Neural cell (in vitro differentiated cells): ENCODE measurements around the gene WDR11.

Source experiments
- CTCF ChIP-seq: fragments of 450-650 bp; IDR thresholded peaks from 2 replicates; pipeline ENCODE4 v1.5.1; 2014; ENCODE audit warnings: antibody characterized with exemption, mild to moderate bottlenecking, moderate library complexity; ENCODE audit not compliant: poor library complexity, severe bottlenecking
- EZH2 ChIP-seq: fragments of 200-600, 300-800 bp; shearing (Covaris generic), sonication (generic); IDR thresholded peaks from 2 replicates; pipeline ENCODE4 v1.6.1; 2014; ENCODE audit warnings: antibody characterized with exemption, low read length, borderline replicate concordance, mild to moderate bottlenecking; ENCODE audit not compliant: insufficient read depth, poor library complexity, severe bottlenecking
- MXI1 ChIP-seq: fragments of 450-650 bp; conservative IDR thresholded peaks from 2 replicates; pipeline ENCODE4 v1.6.1; 2014; ENCODE audit warnings: antibody characterized with exemption, mild to moderate bottlenecking; ENCODE audit not compliant: poor library complexity, severe bottlenecking
- POLR2AphosphoS5 ChIP-seq: IDR thresholded peaks from 2 replicates; pipeline ENCODE4 v1.6.1; 2012
- SMC3 ChIP-seq: fragments of 450-650 bp; conservative IDR thresholded peaks from 2 replicates; pipeline ENCODE4 v1.6.1; 2014; ENCODE audit warnings: antibody characterized with exemption, mild to moderate bottlenecking, moderate library complexity; ENCODE audit not compliant: poor library complexity

GRCh38 chr10:120944586-120945125 is 93.5 kb downstream of the WDR11 start:
- no peak for TF ChIP-seq CTCF
- TF ChIP-seq EZH2, result no peak
- TF ChIP-seq SMC3, result no peak
- TF ChIP-seq MXI1, result no peak
- TF ChIP-seq POLR2AphosphoS5, result no peak
